Measurements from ENCODE around the gene TCF4.

TCF4 gene

GRCh38 chr18:55407774-55408535 is 180.0 kb downstream of the TCF4 start:
- DNase-seq (ENCODE audit: low read depth) = no peak

- DNase-seq (ENCODE audit: low read depth) = no peak
Measured at GRCh38 chr18:55407191-55407590, 180.8 kb downstream of the TCF4 start.

- DNase-seq (ENCODE audit: low read depth) = no peak
Measured at GRCh38 chr18:55406451-55406991, 181.5 kb downstream of the TCF4 start.

GRCh38 chr18:55405893-55406406 is 182.0 kb downstream of the TCF4 start:
- DNase-seq (ENCODE audit: low read depth) = peak; percentile 92

- peak; percentile 76 for DNase-seq (ENCODE audit: low read depth)
Measured at GRCh38 chr18:55405475-55405874, 182.5 kb downstream of the TCF4 start.

GRCh38 chr18:55404832-55405465 is 183.0 kb downstream of the TCF4 start:
- DNase-seq (ENCODE audit: low read depth) = no peak

- DNase-seq (ENCODE audit: low read depth) = no peak
Measured at GRCh38 chr18:55404136-55404830, 183.7 kb downstream of the TCF4 start.

GRCh38 chr18:55403421-55403949 is 184.5 kb downstream of the TCF4 start:
- DNase-seq (ENCODE audit: low read depth) = no peak

GRCh38 chr18:55402731-55403405 is 185.1 kb downstream of the TCF4 start:
- peak; percentile 54 for DNase-seq (ENCODE audit: low read depth)

- peak; percentile 90 for DNase-seq (ENCODE audit: low read depth)
Measured at GRCh38 chr18:55401638-55402191, 186.3 kb downstream of the TCF4 start.

GRCh38 chr18:55400590-55401541 is 187.1 kb downstream of the TCF4 start:
- DNase-seq (ENCODE audit: low read depth) = peak; percentile 53

- DNase-seq (ENCODE audit: low read depth) = no peak
Measured at GRCh38 chr18:55400081-55400480, 187.9 kb downstream of the TCF4 start.

GRCh38 chr18:55398858-55399257 is 189.1 kb downstream of the TCF4 start:
- DNase-seq (ENCODE audit: low read depth) = no peak

- no peak for DNase-seq (ENCODE audit: low read depth)
Measured at GRCh38 chr18:55396979-55397378, 191.0 kb downstream of the TCF4 start.

- DNase-seq (ENCODE audit: low read depth) = peak; percentile 66
Measured at GRCh38 chr18:55396267-55396905, 191.6 kb downstream of the TCF4 start.

GRCh38 chr18:55395799-55396198 is 192.2 kb downstream of the TCF4 start:
- DNase-seq (ENCODE audit: low read depth) = no peak

- DNase-seq (ENCODE audit: low read depth) = no peak
Measured at GRCh38 chr18:55390898-55391297, 197.1 kb downstream of the TCF4 start.

GRCh38 chr18:55387139-55387984 is 200.6 kb downstream of the TCF4 start:
- no peak for DNase-seq (ENCODE audit: low read depth)

GRCh38 chr18:55386545-55386944 is 201.4 kb downstream of the TCF4 start:
- DNase-seq (ENCODE audit: low read depth) = no peak

Data from amniotic epithelial cell (primary cell).